Measurements from ENCODE around the gene POLR2L.

The POLR2L gene

DNA sequence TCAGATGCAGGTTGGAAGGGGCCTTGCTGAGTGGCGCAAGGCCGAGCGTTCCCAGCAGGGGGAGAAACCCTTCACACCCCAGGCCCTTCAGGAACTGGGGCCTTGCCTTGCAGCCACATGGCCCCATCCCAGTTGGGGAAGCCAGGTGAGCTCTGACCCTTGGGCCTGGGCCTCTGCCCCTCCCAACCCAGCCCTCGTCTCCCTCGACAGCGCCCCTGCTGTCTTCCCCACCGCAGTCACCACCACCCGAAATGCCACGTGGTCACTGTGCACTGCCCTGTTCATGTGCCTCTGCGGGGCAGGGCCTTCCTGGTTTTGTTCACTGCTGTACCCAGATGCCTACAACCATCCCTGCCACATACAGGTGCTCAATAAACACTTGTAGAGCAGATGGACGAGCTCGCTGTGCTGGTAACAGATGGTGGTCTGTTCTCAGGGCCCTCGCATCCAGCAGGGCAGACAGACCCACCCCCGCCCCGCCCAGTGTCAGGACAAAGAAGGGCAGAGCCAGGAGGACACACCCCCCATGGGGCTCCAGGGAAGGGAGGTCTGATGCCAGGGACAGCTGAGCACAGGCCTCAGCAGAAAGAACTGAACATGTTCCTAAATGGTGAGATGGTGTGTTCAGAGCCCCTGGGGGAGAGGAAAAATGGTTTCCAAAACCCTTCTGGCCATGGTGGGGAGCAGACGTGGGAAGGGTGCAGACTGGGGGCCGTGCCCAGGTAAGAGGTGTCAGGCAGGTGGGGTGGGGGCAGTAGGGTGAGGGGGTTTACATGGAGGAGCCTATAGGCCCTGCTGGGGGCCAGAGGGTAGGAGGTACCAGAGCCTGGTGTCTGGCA is 3.7 kb downstream of the POLR2L start:
- DNase-seq (ENCODE audit: low spot score): no peak

DNA sequence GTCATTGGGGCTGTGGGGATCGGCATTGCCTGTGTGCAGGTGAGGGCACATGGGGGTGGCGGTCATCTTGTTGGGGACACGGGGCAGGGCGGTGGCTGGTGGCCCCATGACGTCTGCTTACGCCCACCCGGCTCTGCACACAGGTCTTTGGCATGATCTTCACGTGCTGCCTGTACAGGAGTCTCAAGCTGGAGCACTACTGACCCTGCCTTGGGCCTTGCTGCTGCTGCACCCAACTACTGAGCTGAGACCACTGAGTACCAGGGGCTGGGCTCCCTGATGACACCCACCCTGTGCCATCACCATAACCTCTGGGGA is 4.4 kb downstream of the POLR2L start:
- no peak for DNase-seq (ENCODE audit: low spot score)

DNA sequence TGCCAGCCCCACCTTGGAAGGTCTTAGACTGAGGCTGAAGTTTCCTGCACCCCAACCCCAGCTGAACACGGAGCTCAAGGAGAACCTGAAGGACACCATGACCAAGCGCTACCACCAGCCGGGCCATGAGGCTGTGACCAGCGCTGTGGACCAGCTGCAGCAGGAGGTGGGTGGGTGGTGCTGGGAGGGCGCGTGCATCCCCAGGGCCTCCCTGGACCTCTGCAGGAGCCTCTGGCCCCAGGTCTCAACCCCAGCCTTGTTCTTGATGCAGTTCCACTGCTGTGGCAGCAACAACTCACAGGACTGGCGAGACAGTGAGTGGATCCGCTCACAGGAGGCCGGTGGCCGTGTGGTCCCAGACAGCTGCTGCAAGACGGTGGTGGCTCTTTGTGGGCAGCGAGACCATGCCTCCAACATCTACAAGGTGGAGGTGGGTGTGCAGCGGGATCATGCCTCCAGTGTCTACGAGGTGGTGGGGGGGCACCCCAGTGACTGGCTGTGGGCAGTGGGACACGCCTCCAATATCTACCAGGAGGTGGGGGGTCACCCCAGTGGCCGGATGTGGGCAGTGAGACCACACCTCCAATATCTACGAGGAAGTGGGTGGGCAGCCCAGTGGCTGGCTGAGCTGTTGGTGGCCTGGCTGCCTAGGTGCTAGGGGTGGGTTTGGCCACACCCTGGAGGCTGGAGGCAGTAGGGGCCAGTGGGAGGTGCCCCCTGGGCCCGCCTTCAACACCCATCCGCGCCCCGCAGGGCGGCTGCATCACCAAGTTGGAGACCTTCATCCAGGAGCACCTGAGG is 4.9 kb downstream of the POLR2L start:
- no peak for DNase-seq (ENCODE audit: low spot score)

DNA sequence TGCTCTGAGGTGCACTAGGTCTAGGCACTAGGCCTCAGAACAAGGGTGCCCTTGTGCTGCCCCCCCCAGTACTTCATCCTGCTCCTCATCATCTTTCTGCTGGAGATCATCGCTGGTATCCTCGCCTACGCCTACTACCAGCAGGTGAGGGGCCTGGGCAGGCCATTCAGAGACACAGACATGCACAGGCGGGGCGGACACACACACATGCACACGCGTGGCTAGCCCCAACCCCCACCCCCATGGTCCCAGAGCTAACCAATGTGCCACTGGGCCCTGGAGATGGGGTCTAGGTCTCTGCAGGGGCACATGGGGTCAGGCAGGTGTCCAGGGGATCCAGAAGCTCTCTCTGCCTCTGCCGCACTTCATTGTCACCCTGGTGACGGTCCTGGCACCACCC is 5.6 kb downstream of the POLR2L start:
- no peak for DNase-seq (ENCODE audit: low spot score)

DNA sequence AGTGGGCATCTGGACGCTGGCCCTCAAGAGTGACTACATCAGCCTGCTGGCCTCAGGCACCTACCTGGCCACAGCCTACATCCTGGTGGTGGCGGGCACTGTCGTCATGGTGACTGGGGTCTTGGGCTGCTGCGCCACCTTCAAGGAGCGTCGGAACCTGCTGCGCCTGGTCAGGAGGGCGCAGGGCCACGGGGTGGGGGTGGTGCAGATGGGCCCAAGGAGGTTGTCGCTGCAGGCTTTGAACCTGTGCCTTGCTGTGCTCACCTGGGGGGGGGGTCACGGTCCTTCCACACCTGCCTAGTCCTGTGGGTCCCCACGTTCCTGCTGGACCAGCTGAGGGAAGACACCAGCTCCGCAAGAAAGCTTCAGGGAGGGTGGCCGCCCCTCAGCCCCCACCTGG is 6.1 kb downstream of the POLR2L start:
- DNase-seq (ENCODE audit: low spot score): no peak

DNA sequence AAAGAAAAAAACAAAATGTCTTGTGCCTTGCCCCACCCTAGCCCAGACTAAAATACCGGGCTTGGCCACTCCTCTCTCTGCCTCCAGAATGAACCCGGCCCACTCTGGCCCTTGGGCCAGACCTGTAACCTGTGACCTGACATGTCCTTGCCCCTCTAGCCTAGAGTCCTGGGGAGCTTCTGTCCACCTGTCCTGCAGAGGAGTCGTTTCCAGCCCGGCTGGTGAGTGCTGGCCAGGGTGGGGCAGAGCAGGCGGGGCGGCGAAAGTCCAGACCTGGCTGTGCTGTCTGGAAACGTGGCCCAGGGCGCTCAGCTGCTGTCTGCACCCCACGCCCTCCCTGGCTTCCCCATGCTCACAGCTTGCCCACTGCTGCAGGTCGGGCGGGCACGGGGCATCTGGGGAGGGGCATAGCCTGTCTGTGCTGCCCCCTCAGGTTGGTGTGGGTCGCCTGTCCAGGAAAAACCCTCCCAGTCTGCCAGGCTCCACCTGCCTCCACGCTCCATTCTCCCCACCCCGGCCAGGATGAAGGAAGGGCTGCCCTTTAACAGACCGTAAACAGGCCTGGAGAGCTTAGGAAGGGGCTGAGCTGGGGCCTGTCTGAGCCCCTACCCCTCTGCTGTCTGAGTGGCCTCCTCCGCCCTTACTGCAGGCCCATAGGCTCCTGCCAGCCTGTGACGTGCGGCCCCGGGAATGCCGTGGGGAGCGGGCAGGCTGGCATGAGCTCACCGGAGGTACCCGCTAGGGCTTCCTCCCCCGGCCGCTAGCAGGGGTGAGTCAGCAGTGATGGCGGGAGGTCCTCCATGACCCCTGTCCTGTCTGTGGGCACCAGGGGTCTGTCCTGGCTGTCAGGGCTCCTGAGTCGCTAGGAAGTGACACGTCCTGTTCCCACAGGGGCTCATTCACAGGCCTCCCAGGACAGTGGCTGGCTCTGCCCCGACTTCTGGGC is 7.7 kb downstream of the POLR2L start:
- no peak for DNase-seq (ENCODE audit: low spot score)

DNA sequence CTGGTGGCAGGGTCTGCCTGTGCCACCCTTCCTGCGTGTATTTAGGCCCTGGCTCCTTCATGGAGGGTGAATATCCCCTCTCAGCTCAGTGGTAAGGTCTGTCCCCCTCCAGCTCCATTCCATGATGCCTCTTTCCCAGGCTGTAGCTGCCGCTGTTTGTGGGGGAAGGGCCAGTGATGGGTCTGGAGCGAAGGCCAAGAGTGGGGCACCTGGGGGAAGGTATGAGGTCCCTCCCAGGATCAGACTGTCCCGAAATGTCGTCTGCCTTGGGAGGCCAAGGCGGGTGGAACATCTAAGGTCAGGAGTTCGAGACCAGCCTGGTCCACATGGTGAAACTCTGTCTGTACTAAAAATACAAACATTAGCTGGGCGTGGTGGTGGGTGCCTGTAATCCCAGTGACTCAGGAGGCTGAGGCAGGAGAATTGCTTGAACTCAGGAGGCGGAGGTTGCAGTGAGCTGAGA is 8.4 kb downstream of the POLR2L start:
- no peak for DNase-seq (ENCODE audit: low spot score)

DNA sequence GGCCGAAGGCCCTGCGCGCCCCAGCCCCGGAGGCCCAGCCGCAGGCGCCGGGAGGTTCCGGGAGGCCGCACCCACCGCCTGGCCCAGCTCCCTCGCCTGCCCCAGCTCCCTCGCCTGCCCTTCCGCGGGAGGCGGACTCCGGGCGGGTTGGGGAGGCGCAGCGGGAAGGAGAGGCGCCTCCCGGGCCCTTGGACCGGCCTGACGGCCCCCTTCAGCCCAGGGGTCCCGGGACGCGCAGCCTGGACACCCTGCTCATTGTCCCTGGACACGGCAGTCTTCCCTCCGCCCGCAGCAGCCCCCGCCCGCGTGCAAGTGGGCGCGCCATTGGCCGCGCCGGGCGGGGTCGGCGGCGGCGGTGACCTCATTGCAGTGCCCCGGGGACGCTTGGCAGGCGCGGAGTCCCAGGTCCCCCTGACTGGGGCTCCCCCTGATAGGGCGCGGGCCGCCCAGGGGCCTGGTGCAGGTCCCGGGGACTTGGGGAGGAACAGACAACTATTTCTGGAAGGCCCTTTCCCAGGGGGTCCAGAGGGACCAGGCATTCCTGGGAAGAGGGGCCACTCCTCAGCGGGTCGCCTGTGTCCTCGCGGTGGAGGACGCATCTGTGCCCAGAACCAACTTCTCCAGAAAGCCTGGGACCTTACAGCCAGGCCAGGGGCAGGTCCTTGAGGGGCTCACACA is 9.1 kb downstream of the POLR2L start:
- DNase-seq (ENCODE audit: low spot score): no peak

DNA sequence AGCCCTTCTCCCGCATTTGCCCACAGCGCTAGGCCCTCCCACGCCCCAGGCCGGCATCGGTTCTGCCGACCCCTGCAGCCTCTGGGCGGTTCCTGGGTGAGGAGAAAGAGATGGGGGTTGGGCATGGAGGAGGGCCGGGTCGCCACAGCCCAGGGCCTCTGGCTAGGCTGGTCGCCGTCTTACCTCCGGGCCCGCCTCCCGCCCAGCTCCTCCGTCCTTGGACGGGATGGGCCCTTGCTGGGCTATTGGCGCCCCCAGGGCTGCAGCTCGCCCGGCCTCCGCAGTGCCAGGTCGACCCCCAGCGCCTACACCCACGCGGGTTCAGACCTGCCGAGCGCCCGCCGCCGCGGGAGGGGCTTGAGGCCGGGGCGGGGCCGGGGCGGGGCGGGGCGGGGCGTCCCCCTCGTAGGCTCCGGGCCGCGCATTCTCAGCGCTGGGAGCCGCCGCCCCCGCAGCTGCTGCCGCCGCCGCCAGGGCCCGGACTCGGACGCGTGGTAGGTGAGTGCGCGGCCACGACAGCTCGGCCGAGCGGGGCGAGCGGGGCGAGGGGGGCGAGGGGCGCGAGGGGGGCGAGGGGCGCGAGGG is 9.7 kb downstream of the POLR2L start, which contains the start of gene CD151:
CD151 (plus strand) TSS at position 424 of the 585 bp plus-strand sequence. CDS start 3,118 bp downstream, outside the sequence.
- DNase-seq (ENCODE audit: low spot score): no peak

DNA sequence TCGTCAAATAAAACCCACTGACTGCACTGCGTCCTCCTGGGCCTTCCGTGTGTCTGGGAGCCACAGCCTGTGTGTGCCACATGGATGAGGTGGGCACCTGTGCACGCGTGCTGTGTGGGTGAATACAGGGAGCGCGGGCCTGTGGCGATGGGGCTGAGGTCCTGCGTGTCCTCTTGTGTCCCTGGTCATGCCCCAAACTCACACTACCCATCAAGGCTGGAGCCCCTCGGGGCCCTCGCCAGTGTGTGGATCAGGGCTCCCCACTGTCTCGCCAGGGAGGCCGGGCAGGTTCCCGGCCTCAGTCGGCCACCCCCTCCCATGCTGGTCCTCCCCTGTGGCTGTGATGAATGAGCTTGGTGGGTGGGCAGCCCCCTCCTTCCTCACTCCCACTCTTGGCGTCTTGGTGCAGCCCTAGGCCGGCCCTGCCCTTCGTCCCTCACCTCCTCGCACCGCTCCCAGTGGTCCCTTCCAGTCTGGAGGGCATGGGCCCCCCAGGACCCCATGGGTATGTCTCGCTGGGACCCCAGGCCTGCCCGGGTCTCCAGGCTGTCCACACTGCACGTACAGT is 10.3 kb downstream of the POLR2L start:
- no peak for DNase-seq (ENCODE audit: low spot score)

DNA sequence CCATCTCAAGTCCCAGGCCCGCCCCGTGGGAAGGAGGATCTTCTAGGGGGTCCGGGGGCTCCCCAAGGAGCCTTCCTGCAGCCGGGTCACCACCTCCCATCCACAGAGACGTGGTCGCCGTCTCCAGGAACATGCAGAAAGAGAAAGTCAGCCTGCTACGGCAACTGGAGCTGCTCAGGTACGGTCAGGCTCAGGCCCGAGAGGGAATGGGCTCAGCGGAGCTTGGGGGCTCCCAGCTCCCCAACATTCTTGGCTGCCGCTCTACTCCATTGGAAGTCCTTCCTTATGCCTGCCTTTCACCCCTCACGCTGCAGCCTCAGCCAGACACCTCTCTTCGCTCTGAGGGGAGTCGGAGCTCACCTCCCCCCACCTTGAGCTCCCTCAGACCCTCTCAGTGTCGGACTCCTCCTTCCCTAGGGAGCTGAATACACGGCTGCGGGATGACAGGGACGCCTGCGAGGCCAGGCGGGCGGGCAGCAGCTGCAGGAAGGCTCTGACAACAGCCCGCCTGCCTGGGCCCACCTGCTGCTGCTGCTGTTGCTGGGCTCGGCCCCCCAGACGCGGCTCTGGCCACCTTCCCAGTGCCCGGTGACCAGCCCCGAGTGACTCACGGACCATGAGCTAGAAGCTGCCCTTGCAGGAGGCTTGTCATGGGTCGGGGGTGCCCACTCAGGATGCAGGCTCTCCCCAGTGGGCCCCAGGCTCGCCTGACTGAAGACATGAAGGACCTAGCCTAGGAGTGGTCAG is 11.0 kb downstream of the POLR2L start:
- DNase-seq (ENCODE audit: low spot score): no peak

DNA sequence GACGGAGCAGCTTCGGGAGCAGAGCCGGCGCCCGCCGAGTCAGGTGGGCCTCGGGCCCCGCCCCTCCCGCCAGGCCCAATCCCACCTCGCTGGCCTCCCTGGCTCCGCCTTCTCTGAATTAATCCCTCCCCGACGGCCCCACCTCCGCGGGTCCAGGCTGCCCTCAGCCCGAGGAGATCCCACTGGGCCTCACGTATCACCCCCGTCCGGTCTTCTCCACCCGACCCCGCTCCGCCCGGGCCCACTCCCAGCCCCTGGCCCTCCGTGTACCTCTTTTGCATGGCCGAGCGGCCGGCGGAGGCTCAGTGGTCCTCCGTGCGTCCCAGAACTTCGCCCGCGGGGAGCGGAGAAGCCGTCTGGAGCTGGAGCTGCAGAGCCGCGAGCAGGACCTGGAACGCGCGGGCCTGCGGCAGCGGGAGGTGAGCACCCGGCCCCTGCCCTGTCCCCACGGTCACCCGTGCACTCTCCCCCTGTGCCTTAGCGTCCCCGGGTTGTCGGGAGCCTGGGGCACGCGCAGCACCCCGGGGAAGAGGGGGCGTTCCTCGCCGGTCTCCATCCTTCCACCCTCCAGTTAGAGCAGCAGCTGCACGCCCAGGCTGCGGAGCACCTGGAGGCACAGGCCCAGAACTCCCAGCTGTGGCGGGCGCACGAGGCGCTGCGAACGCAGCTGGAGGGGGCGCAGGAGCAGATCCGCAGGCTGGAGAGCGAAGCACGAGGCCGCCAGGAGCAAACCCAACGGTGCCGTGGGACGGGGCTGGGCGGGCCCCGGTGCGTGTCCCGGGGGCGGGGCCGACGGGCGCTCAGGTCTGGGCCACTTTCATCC is 11.8 kb downstream of the POLR2L start:
- DNase-seq (ENCODE audit: low spot score): no peak

DNA sequence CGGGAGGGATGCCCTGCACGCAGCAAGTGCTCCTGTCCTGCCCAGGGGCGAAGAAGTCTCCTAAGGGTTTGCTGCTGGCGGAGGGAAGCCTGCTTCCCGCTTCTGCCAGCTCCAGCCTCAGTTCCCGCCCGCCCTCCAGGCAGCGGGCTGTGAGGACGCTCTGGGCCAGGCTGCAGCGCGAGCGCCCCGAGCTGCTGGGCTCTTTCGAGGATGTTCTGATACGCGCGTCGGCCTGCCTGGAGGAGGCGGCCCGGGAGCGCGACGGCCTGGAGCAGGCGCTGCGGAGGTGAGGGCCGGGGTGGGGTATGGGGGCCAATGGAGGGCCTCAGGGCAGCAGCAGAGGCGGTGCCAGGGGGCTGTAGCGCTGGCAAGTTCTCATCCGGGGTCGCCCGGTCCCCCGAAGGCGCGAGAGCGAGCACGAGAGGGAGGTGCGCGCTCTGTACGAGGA is 12.5 kb downstream of the POLR2L start:
- DNase-seq (ENCODE audit: low spot score): no peak

DNA sequence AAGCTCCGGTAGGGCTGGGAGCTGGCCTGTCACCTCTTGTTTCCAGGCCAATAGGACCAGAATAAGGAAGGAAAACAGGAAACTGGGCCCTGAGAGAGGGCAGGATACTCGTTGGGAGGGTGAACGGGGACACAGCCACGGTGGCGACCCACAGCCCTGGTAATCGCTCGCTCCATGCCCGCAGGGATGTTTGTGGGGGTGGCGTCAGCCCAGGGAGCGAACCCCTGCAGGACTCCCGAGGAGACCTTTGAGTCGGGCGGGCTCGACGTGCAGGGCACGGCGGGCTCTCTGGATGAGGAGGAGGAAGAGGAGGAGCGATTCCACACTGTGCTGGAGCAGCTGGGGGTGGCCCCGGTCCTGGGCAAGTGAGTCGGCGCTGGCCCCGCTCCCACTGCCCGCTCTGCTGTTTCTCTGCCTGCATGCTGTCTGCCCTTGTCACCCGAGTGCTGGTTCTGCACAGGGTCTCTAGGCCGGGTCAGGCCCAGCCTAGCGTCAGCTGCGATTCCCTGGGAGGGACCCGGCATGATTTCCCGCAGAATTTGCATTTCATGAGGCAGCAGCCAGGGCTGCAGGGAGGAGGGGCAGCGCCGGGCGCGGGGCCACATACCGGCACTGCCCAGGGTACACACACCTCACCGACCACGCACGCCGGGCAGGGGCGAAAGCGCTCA is 13.0 kb downstream of the POLR2L start:
- no peak for DNase-seq (ENCODE audit: low spot score)

DNA sequence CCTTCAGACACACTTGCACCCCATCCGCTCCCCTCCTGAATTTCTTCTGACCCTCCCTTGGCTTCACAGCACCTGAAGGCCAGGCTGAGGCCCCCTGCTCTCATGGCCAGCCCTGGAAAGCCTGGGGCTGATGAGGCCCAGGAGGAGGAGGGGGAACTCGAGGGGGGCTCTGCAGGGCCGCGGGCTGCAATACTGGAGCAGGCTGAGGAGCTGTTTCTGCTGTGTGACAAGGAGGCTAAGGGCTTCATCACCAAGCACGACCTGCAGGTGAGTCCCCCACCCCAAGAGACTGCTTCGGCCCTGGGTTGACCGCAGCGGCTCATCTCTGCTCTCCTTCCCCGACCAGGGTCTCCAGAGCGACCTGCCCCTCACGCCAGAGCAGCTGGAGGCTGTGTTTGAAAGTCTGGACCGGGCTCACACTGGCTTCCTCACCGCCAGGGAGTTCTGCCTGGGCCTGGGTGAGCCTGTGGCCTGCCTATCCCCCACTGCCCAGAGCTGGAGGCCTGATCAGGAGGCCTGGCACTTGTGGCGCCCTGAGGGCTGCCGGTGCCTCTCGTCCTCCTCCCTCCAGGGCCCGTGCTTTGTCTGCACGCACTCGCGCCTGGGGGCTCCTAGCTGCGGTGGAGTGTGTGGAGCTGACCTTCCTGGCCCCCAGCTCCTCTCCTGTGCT is 13.7 kb downstream of the POLR2L start:
- DNase-seq (ENCODE audit: low spot score): no peak

DNA sequence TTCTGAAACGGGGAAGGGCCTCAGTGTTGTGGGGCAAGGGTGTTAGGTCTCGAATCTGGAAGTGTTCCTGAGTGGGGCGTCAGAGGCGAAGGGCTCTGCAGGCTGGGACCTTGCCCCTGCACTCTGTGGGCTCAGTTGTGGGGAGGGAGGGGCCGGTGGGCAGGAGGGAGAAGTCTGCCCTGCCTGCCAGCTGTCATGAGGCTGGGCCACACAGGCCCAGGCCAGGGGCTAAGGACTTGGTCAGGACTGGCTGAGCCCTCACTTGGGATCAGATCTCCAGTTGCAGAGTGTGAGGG is 14.5 kb downstream of the POLR2L start, which contains the start of gene CRACR2B:
CRACR2B (plus strand) TSS at position 23 of the 296 bp plus-strand sequence. CDS start 689 bp downstream, outside the sequence.
- DNase-seq (ENCODE audit: low spot score): no peak

DNA sequence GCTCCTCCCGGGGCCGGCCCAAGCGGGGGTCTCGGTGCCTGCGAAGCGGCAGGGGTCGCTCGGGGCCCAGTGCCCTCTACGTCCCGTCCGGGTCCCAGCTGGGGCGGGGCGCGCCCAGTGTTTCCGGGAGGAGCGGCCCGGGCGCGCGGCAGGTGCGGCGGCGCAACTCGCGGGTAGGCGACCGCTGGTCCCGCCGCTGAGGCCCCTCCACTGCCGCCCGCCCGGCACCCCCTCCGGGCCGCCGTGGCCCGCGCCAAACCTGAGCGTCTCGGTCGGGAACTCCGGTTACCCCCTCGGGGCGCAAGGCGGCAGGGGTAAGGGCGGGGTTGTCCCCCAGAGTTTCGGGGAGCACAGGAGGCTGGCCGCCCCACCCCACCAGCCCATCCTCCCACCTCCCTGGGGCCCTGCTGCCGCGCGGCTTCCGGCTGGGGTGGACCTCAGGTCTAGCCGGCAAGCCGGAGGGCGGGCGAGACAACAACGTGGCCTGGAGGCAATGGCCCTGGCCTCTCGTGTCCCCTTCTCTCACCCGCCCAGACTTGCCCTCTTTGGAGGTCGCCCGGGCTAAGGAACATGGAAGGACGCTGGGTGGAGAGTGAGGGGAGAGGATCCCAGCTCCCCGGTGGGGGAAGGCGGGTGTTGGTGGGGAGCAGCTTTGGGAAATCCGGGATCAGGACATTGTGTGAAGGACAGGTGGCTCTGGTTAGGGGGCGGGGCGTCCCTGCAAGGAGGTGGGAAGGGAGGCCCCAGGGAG is 15.0 kb downstream of the POLR2L start:
- DNase-seq (ENCODE audit: low spot score): no peak
